Loucy (cell line): ENCODE results near the gene NUP58.

Experiments
- CTCF ChIP-seq: fragments of 200-600 bp; sonication (generic); conservative IDR thresholded peaks from 2 replicates; pipeline ENCODE4 v1.5.1; 2014; ENCODE audit warnings: mild to moderate bottlenecking, antibody characterized with exemption, low read length
- EZH2phosphoT487 ChIP-seq: fragments of 200-600 bp; IDR thresholded peaks from 2 replicates; pipeline ENCODE4 v1.6.1; 2018; ENCODE audit warnings: antibody characterized with exemption, mild to moderate bottlenecking, moderate library complexity, borderline replicate concordance

GRCh38 chr13:25379011-25379410 lies 77.6 kb downstream of the NUP58 start:
- no peak for TF ChIP-seq CTCF
- TF ChIP-seq EZH2phosphoT487, result no peak
